Psoas muscle (tissue), 8 donors: ENCODE measurements around the gene CLCN2. TPM values are rescaled to one million over a fixed set of nuclear protein-coding genes. Genes with fewer than 3 reads are reported as not detected.

Experiments used
- ATAC-seq, 4 donors: fragments of 200-7000 bp; cut with Tn5 transposase; one replicate each; pipeline ENCODE4 v1.9.1; 2020; ENCODE audit warnings: moderate library complexity in 3 of 4, mild to moderate bottlenecking in 2 of 4
- DNase-seq, 2 donors: peaks; one replicate each; pipeline ENCODE4 v3.0.0-alpha.2; 2020
- H3K27ac ChIP-seq: fragments of 200-600 bp; one replicate; pipeline ENCODE4 v1.8.0; 2022
- H3K27me3 ChIP-seq, 3 donors: fragments of 200-600 bp in 1 of 3; one replicate each; pipeline versions ENCODE4 v1.6.1 to v1.8.0; 2013 to 2022; ENCODE audit warnings: low read length in 2 of 3, mild to moderate bottlenecking in 2 of 3, moderate library complexity in 1 of 3; ENCODE audit not compliant: insufficient read depth in 3 of 3
- H3K36me3 ChIP-seq, 2 donors: fragments of 200-600 bp in 1 of 2; one replicate each; pipeline versions ENCODE4 v1.6.1 to v1.8.0; 2013 to 2022; ENCODE audit warnings: low read depth in 1 of 2, mild to moderate bottlenecking in 1 of 2, moderate library complexity in 1 of 2; ENCODE audit not compliant: insufficient read depth in 1 of 2
- H3K4me1 ChIP-seq: fragments of 200-600 bp; one replicate; pipeline ENCODE4 v1.8.0; 2022
- H3K4me3 ChIP-seq: fragments of 200-600 bp; one replicate; pipeline ENCODE4 v1.8.0; 2022; ENCODE audit warnings: mild to moderate bottlenecking
- H3K9me3 ChIP-seq: fragments of 200-600 bp; one replicate; pipeline ENCODE4 v1.8.0; 2022
- WGBS, 3 donors: extraction: QIAGEN DNeasy Blood & Tissue Kit; methylation state at CpG; one replicate each; pipeline versions ENCODE4 v1.1.6 to v1.1.7; 2013; 5-methylcytosine and 5-hydroxymethylcytosine counted together
- intact Hi-C, 2 donors: fragments of 100-400 bp; cut with DNase I; formaldehyde crosslinking; loops; one replicate each; pipeline versions ENCODE4 v1.11.0 to v1.14.2; 2022
- polyA plus RNA-seq, 3 donors: library from polyadenylated mRNA; stranded (reverse); fragments of 200-250 nt; gene quantifications; one replicate each; pipeline ENCODE4 v1.2.3, GENCODE V29; 2013
- total RNA-seq, 4 donors: library from RNA; stranded (reverse); fragmentation: NEBNext Ultra II Directional in 2 of 4; extraction: Animal tissue kit (Norgen Biotek cat#: 25700) in 2 of 4; gene quantifications; one replicate each; pipeline versions ENCODE4 v1.2.1 to v1.2.4, GENCODE V29; 2021 to 2023
- TF ChIP-seq, protein P1 (sequence below): fragments of 200-600 bp; IDR thresholded peaks from one replicate; pipeline ENCODE4 v1.8.0; 2022; ENCODE audit warnings: antibody characterized with exemption
- donor health status: healthy with polysubstance abuse.
- donor health status: DM: no; HTN: no; CAD: no; lungs with moderate emphysema.
- donor health status: Bipolar disorder and iron deficiency.
- donor health status: healthy.
- donor health status: DM: yes; HTN: yes; CAD: no.
- donor health status: DM: no; HTN: no; CAD: no.
- donor health status: DM: no; HTN: no; CAD: no.
- donor health status: DM: yes; HTN: yes; CAD: no.

Gene CLCN2
- total and polyA plus RNA-seq, 7 donors: 0.64 to 2.8 (median 1.6) TPM

DNA sequence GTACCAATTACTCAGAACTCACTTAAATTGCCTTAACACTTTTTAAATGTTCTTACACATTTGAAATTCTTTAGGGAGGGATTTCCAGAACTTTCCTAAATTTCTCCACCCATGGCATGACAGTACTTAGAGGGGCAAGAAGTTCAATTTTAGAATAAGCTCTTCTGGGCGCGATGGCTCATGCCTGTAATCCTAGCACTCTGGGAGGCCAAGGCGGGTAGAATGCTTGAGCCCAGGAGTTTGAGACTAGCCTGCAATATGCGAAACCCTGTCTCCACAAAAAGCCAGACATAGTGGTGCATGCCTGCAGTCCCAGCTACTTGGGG is 13.4 kb downstream of the CLCN2 start:
- no peak overlapping the region for H3K27ac ChIP-seq
- intact Hi-C loops: no loop called here
- ATAC-seq: no peak
- 67 to 79% (median 69%) methylated on average over 4 of the region's 4 CpGs for WGBS, 3 donors
- peaks cover 11% of the 10 kb centered on the region for H3K4me1 ChIP-seq
- no peak overlapping the region for H3K4me3 ChIP-seq
- TF ChIP-seq, protein P1, sequence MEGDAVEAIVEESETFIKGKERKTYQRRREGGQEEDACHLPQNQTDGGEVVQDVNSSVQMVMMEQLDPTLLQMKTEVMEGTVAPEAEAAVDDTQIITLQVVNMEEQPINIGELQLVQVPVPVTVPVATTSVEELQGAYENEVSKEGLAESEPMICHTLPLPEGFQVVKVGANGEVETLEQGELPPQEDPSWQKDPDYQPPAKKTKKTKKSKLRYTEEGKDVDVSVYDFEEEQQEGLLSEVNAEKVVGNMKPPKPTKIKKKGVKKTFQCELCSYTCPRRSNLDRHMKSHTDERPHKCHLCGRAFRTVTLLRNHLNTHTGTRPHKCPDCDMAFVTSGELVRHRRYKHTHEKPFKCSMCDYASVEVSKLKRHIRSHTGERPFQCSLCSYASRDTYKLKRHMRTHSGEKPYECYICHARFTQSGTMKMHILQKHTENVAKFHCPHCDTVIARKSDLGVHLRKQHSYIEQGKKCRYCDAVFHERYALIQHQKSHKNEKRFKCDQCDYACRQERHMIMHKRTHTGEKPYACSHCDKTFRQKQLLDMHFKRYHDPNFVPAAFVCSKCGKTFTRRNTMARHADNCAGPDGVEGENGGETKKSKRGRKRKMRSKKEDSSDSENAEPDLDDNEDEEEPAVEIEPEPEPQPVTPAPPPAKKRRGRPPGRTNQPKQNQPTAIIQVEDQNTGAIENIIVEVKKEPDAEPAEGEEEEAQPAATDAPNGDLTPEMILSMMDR: no peak
- H3K36me3 ChIP-seq: peaks cover 2 to 22% of the 10 kb centered on the region in 2 donors
- no peaks in the 10 kb centered on the region for H3K27me3 ChIP-seq
- no peak for DNase-seq
- H3K9me3 ChIP-seq: no peaks in the 10 kb centered on the region

DNA sequence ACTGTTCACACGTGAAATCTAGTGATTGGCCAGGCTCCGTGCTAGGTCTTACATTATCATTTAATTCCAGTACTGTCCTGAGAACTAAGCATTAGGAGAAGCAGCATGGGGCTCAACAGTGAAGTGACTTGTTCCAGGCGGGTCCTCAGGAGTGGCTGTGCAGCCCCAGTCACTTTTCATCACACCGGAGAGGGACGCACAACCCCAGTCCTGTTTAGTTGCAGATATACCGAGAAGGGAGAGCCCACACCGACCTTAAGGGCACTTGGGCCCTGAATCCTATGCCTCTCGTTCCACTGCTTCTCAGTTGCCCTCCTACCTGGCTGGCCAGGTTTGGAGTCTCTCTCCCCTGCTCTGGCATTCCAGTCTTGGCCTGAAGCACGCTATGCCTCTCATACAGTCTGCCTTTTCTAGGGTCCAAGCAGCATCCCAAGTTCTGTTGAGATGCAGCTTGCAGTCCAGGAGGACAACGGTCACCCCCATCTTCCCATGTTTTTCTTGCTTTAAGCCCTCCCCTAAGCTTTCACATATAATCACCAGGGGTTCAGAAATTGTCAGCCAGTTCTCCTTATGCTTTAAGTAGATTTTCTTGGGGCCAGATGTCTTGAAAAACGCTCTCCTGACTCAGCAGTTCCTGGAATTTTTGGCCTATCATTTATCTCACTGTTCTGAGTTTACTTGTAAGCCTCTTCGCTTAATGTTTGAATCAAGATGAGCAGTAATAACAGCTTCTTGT is 13.9 kb downstream of the CLCN2 start:
- ATAC-seq: no peak
- Histone ChIP-seq H3K27ac (no peak overlapping the region), H3K36me3 (peaks cover 2 to 23% of the 10 kb centered on the region in 2 donors), H3K9me3 (no peaks in the 10 kb centered on the region), H3K4me1 (peaks cover 11% of the 10 kb centered on the region), H3K27me3 (no peaks in the 10 kb centered on the region), H3K4me3 (no peak overlapping the region)
- WGBS, 3 donors: 66 to 75% (median 71%) methylated on average over 12 of the region's 12 CpGs
- TF ChIP-seq, protein P1: no peak
- intact Hi-C loops: no loop called here
- no peak for DNase-seq

DNA sequence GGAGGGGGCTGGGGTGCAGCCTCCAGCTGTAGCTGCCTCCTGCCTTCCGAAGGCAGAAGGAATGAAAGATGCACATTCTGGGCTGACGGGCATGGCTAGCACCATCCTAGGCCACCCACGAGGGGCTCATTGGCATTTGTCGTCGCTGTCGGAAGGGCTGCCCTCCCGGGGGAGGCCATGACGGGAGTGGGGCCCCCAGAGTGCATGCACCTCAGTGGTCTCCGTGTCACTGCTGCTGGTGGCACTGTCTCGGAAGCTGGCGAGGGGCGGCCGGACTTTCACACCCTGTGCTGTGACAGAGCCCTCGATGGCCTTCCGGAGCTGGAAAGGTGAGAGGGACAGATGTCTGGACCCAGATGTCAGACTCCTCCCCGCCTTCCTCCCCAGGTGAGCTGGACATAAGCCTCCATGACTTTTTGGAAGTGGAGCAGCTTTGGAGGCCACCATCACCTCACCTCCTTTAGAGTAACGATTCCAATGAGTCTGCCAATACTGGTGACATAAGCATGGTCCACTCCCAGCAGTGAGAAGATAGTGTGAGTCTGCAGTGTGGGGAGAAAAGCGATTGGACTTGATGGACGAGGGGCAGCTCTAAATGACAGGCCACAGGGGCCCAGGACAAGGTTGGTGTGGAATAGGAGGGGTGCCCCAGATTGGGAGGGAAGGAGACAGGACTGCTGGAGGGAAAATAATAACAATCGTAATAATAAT is 14.8 kb downstream of the CLCN2 start:
- 85 to 91% (median 90%) methylated on average over 20 of the region's 20 CpGs for WGBS, 3 donors
- peaks cover 2 to 32% of the 10 kb centered on the region in 2 donors for H3K36me3 ChIP-seq
- no peak overlapping the region for H3K4me3 ChIP-seq
- peaks cover 11% of the 10 kb centered on the region for H3K4me1 ChIP-seq
- no peaks in the 10 kb centered on the region for H3K9me3 ChIP-seq
- TF ChIP-seq, protein P1: no peak
- DNase-seq (no peak), ATAC-seq (no peak)
- peak overlapping the region; percentile 56 for H3K27ac ChIP-seq
- no peaks in the 10 kb centered on the region for H3K27me3 ChIP-seq
- intact Hi-C loops: no loop called here

DNA sequence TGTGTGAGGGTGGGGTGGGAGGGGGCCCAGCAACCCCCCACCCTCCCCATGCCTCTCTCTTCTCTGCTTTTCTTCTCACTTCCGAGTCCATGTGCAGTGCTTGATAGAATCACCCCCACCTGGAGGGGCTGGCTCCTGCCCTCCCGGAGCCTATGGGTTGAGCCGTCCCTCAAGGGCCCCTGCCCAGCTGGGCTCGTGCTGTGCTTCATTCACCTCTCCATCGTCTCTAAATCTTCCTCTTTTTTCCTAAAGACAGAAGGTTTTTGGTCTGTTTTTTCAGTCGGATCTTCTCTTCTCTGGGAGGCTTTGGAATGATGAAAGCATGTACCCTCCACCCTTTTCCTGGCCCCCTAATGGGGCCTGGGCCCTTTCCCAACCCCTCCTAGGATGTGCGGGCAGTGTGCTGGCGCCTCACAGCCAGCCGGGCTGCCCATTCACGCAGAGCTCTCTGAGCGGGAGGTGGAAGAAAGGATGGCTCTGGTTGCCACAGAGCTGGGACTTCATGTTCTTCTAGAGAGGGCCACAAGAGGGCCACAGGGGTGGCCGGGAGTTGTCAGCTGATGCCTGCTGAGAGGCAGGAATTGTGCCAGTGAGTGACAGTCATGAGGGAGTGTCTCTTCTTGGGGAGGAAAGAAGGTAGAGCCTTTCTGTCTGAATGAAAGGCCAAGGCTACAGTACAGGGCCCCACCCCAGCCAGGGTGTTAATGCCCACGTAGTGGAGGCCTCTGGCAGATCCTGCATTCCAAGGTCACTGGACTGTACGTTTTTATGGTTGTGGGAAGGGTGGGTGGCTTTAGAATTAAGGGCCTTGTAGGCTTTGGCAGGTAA is 15.9 kb downstream of the CLCN2 start:
- 33 to 46% (median 37%) methylated on average over 14 of the region's 14 CpGs for WGBS, 3 donors
- Histone ChIP-seq H3K36me3 (peaks cover 2 to 33% of the 10 kb centered on the region in 2 donors), H3K4me3 (no peak overlapping the region), H3K9me3 (no peaks in the 10 kb centered on the region), H3K27ac (peak overlapping the region; percentile 56), H3K27me3 (no peaks in the 10 kb centered on the region), H3K4me1 (peaks cover 11% of the 10 kb centered on the region)
- TF ChIP-seq, protein P1: peak; percentile 58
- DNase-seq (peak; percentile 76 to 91), ATAC-seq (peak; percentile 92 to 97 (median 95))
- intact Hi-C loops: no loop called here
